NT2/D1 (cell line): ENCODE data around the gene ACAP3.

ENCODE experiments used
- DNase-seq: peaks from one replicate; pipeline ENCODE4 v3.0.0-alpha.2; 2011; ENCODE audit warnings: low read depth, low spot score
- H3K27me3 ChIP-seq: 2 replicates; pipeline ENCODE4 v1.6.0; 2011; ENCODE audit warnings: mild to moderate bottlenecking; ENCODE audit not compliant: insufficient read length, insufficient read depth
- H3K36me3 ChIP-seq: 2 replicates; pipeline ENCODE4 v1.6.1; 2011; ENCODE audit warnings: mild to moderate bottlenecking, low read length, mixed read lengths; ENCODE audit not compliant: insufficient read depth, insufficient read length
- H3K4me1 ChIP-seq: 2 replicates; pipeline ENCODE4 v1.5.1; 2011; ENCODE audit not compliant: insufficient read depth, insufficient read length
- H3K4me3 ChIP-seq: 2 replicates; pipeline ENCODE4 v1.5.1; 2011; ENCODE audit warnings: low read depth; ENCODE audit not compliant: insufficient read length
- H3K9ac ChIP-seq: 2 replicates; pipeline ENCODE4 v1.6.0; 2011; ENCODE audit warnings: low read depth; ENCODE audit not compliant: insufficient read length
- H3K9me3 ChIP-seq: 2 replicates; pipeline ENCODE4 v1.5.1; 2011; ENCODE audit warnings: mild to moderate bottlenecking, low read length; ENCODE audit not compliant: insufficient read depth
- SUZ12 ChIP-seq: IDR thresholded peaks from 2 replicates; pipeline ENCODE4 v1.6.1; 2011; ENCODE audit not compliant: insufficient read length, insufficient read depth; ENCODE audit errors: extremely low read depth
- YY1 ChIP-seq: IDR thresholded peaks from 2 replicates; pipeline ENCODE4 v1.6.1; 2011; ENCODE audit not compliant: insufficient read length, insufficient read depth
- ZNF274 ChIP-seq: IDR thresholded peaks from 2 replicates; pipeline ENCODE4 v1.6.1; 2011; ENCODE audit warnings: mild to moderate bottlenecking, low read depth, low read length

The ACAP3 gene

GRCh38 chr1:1325288-1326074, 17.8 kb upstream of the ACAP3 start:
- TF ChIP-seq YY1: no peak
- no peak for TF ChIP-seq ZNF274
- no peak for TF ChIP-seq SUZ12
- Histone ChIP-seq H3K9me3 (no peaks in the 10 kb centered on the region), H3K4me3 (peak overlapping the region; percentile 64), H3K4me1 (peaks cover 13% of the 10 kb centered on the region), H3K36me3 (peaks cover 34% of the 10 kb centered on the region), H3K27me3 (no peaks in the 10 kb centered on the region), H3K9ac (peak overlapping the region; percentile 85)
- no peak for DNase-seq

DNA sequence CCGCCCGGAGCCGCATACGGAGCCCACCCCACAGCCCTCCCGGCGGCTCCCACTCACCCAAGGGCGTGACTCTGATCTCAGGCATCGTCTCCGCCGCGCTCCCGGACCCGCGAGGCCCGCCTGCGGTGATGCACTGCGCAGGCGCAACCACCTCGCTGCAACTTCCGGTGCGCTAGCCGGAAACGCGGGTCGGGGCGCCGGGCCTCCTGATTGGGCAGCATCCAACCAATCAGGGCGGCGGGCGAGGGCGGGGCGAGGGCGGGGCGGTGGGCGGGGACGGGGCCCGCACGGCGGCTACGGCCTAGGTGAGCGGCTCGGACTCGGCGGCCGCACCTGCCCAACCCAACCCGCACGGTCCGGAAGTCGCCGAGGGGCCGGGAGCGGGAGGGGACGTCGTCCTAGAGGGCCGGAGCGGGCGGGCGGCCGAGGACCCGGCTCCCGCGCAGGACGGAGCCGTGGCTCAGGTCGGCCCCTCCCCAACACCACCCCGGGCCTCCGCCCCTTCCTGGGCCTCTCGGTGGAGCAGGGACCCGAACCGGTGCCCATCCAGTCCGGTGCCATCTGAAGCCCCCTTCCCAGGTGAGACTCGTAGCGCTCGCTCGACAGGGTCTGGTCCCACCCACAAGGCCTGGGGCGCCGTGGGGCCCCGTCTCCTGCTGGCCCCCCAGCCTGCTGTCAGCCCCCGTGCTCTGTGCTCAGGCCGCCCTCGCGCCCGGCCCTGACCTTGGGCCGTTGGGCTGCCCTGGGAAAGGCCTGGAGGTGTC, 17.0 kb upstream of the ACAP3 start, which contains the start of the genes CPTP and INTS11:
Gene CPTP (plus strand): TSS at position 279 of the 764 bp plus-strand sequence. CDS start 2,109 bp downstream, outside the sequence.
Gene INTS11 (minus strand): TSS at position 137 of the 764 bp plus-strand sequence. CDS start 52 bp downstream, at position 85.
- peak within 1 kb of the TSS; percentile 87 for H3K4me3 ChIP-seq
- peak; percentile 68 for DNase-seq
- peak within 1 kb of the TSS; percentile 95 for H3K9ac ChIP-seq
- no peaks in the 10 kb centered on the region for H3K27me3 ChIP-seq
- peaks cover 41% of the 10 kb centered on the region for H3K36me3 ChIP-seq
- H3K9me3 ChIP-seq: no peaks in the 10 kb centered on the region
- peaks cover 9% of the 10 kb centered on the region for H3K4me1 ChIP-seq
- TF ChIP-seq ZNF274 (no peak), SUZ12 (no peak), YY1 (no peak)

- TF ChIP-seq ZNF274 (no peak), SUZ12 (no peak), YY1 (no peak)
- peaks cover 11% of the 10 kb centered on the region for H3K4me1 ChIP-seq
- H3K9ac ChIP-seq: peak overlapping the region; percentile 95
- no peak for DNase-seq
- peak overlapping the region; percentile 87 for H3K4me3 ChIP-seq
- H3K27me3 ChIP-seq: no peaks in the 10 kb centered on the region
- H3K9me3 ChIP-seq: no peaks in the 10 kb centered on the region
- H3K36me3 ChIP-seq: peaks cover 48% of the 10 kb centered on the region
These were observed 16.4 kb upstream of the ACAP3 start for GRCh38 chr1:1324084-1324523.

DNA sequence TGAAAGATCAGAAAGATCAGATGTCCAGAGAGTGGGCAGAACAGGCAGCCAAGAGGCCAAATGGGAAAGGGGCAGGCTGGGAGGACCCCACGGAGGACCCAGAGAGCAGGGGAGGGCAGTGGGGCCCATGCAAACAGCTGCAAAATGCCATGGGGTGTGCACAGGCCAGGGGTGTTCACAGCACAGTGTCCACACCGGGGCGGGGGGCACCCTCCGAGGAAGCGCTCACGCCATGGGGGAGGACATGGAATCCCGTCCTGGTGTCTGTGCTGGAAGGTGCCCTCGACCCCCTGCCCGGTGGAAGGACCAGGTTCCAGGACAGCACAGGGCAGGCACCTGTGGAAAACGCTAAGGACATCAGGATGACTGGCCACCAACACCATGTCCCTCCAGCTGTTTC, 15.2 kb upstream of the ACAP3 start:
- H3K4me3 ChIP-seq: no peak overlapping the region
- no peak for TF ChIP-seq YY1
- no peak for TF ChIP-seq ZNF274
- no peak for TF ChIP-seq SUZ12

GRCh38 chr1:1322418-1322817, 14.7 kb upstream of the ACAP3 start:
- H3K36me3 ChIP-seq: peaks cover 50% of the 10 kb centered on the region
- TF ChIP-seq SUZ12 (no peak), YY1 (no peak), ZNF274 (no peak)
- H3K27me3 ChIP-seq: no peaks in the 10 kb centered on the region
- H3K4me1 ChIP-seq: peaks cover 14% of the 10 kb centered on the region
- no peak for DNase-seq
- no peak overlapping the region for H3K4me3 ChIP-seq
- H3K9ac ChIP-seq: no peak overlapping the region
- no peaks in the 10 kb centered on the region for H3K9me3 ChIP-seq

More for the DNA sequence above, 15.2 kb upstream of the ACAP3 start:
- no peaks in the 10 kb centered on the region for H3K9me3 ChIP-seq
- peaks cover 52% of the 10 kb centered on the region for H3K36me3 ChIP-seq
- H3K9ac ChIP-seq: peak overlapping the region; percentile 50
- no peak for DNase-seq
- H3K4me1 ChIP-seq: peaks cover 11% of the 10 kb centered on the region
- no peaks in the 10 kb centered on the region for H3K27me3 ChIP-seq

DNA sequence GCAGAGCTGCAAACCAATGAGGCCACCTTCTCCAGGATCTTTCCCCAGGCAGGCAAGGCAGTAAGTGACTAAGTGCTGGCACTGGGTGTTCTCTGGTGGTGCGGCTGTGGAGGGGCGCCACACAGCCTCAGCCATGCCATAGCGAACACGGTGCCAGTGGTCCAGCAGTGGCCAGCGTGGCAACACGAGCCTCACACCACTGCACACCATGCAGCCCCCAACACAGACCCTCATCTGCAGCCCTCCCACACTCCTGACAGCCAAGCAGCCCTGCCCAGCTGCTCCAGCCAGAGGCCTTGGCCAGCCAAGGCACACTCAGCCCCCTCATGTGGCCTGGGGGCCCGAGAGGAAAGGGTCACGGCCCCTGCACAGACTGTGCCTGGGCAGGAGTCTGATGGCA, 13.7 kb upstream of the ACAP3 start:
- Histone ChIP-seq H3K9ac (peak overlapping the region; percentile 10), H3K27me3 (no peaks in the 10 kb centered on the region)
- TF ChIP-seq YY1 (no peak), ZNF274 (no peak), SUZ12 (no peak)

More for the DNA sequence above, 13.7 kb upstream of the ACAP3 start:
- no peak for DNase-seq
- Histone ChIP-seq H3K36me3 (peaks cover 52% of the 10 kb centered on the region), H3K4me1 (peaks cover 14% of the 10 kb centered on the region), H3K9me3 (no peaks in the 10 kb centered on the region), H3K4me3 (no peak overlapping the region)
